Measurements from ENCODE around the gene FER. TPM values are rescaled to one million over a fixed set of nuclear protein-coding genes. Genes with fewer than 3 reads are reported as not detected.

Gene FER
- total and polyA plus RNA-seq, 2 of the 13 experiments (the other 11 are each of a cell fraction or from before 2014, with no cell fraction given): 7.9 to 29.0 TPM

- POLR2A ChIA-PET: no interaction called here
- H3K27ac ChIP-seq (ENCODE audit: extremely low read length, insufficient read depth, low read length): no peak overlapping the region
- H3K27me3 ChIP-seq (ENCODE audit: control insufficient read depth in 1 of 2, insufficient read depth in 2 of 2, low read length in 2 of 2): no peaks in the 10 kb centered on the region
- no peaks in the 10 kb centered on the region for H3K9me3 ChIP-seq (ENCODE audit: low read length)
- BruUV-seq (replicated peaks): no TSS peak
- in situ Hi-C loops (cut with HindIII; ENCODE audit: extremely low pct_ligation_motif_present, low pct_unique_long_range_greater_than_20kb) (no loop called here), intact Hi-C loops (cut with micrococcal nuclease; ENCODE audit: unreplicated experiment) (no loop called here)
- TF ChIP-seq REST (IDR thresholded peaks at IDR 0.05; ENCODE audit: borderline replicate concordance in 1 of 2, low read depth in 1 of 2, low read length in 2 of 2): no peak
- TF ChIP-seq NCOA1 (CRISPR knock-in tag; IDR thresholded peaks at IDR 0.05): no peak
- no peak for TF ChIP-seq ZNF773 (CRISPR knock-in tag; IDR thresholded peaks at IDR 0.05; ENCODE audit: borderline replicate concordance)
- no peak for TF ChIP-seq SPEN (CRISPR knock-in tag; IDR thresholded peaks at IDR 0.05; ENCODE audit: low read depth)
- no peak for TF ChIP-seq NFYC (CRISPR knock-in tag; IDR thresholded peaks at IDR 0.05)
- TF ChIP-seq PHF5A (CRISPR knock-in tag; IDR thresholded peaks at IDR 0.05; ENCODE audit: low read depth, unreplicated experiment): no peak
- TF ChIP-seq TEF (CRISPR knock-in tag; IDR thresholded peaks at IDR 0.05): no peak
- TF ChIP-seq ZNF605 (CRISPR knock-in tag; IDR thresholded peaks at IDR 0.05): no peak
- no peak for TF ChIP-seq ZNF3 (CRISPR knock-in tag; IDR thresholded peaks at IDR 0.05)
- TF ChIP-seq ZNF180 (CRISPR knock-in tag; IDR thresholded peaks at IDR 0.05; ENCODE audit: borderline replicate concordance, low read depth): no peak
- no peak for TF ChIP-seq BCLAF1 (IDR thresholded peaks at IDR 0.05)
- TF ChIP-seq ZFP36L1 (CRISPR knock-in tag; IDR thresholded peaks at IDR 0.05): no peak
- no peak for TF ChIP-seq POLR2AphosphoS2 (IDR thresholded peaks at IDR 0.05; ENCODE audit: low read depth, low read length)
- TF ChIP-seq JUNB (CRISPR knock-in tag; IDR thresholded peaks at IDR 0.05; ENCODE audit: borderline replicate concordance): no peak
- TF ChIP-seq PBX2 (CRISPR knock-in tag; IDR thresholded peaks at IDR 0.05): no peak
- no peak for TF ChIP-seq ZNF841 (CRISPR knock-in tag; IDR thresholded peaks at IDR 0.05; ENCODE audit: borderline replicate concordance)
- FAIRE-seq (no peak), DNase-seq (ENCODE audit: low spot score) (no peak), ATAC-seq (no peak)
- CTCF ChIA-PET (ENCODE audit: low intra/inter-chr PET ratio, low total read pairs): no interaction called here
- no peaks in the 10 kb centered on the region for H3K79me2 ChIP-seq (ENCODE audit: insufficient read depth, low read length)
- WGBS (ENCODE audit: low lambda C conversion rate): 22% methylated on average over 5 of the region's 5 CpGs
- H4K20me1 ChIP-seq (ENCODE audit: insufficient read depth, low read length): no peaks in the 10 kb centered on the region
- no peaks in the 10 kb centered on the region for H3K36me3 ChIP-seq (replicated peaks in 1 of 2; ENCODE audit: control insufficient read depth in 1 of 2, insufficient read depth in 2 of 2, low read length in 2 of 2)
- no peak overlapping the region for H3K4me2 ChIP-seq (ENCODE audit: low read depth, low read length)
- H2AFZ ChIP-seq (ENCODE audit: low read length): no peak overlapping the region
- no peak overlapping the region for H3K4me3 ChIP-seq (replicated peaks in 1 of 3; ENCODE audit: insufficient read depth in 1 of 3, low read depth in 2 of 3, low read length in 3 of 3)
- H3K9ac ChIP-seq (ENCODE audit: insufficient read depth, low read depth, low read length): no peak overlapping the region
- H3K4me1 ChIP-seq (ENCODE audit: insufficient read depth, low read length): no peaks in the 10 kb centered on the region
Measured at GRCh38 chr5:108702546-108702945, 45.2 kb upstream of the FER start.

Data from HepG2 (cell line).